Measurements from ENCODE around the gene SSBP3.

The SSBP3 gene

GRCh38 chr1:54371038-54371941 lies 34.9 kb downstream of the SSBP3 start:
- DNase-seq (ENCODE audit: low read depth), result no peak

DNA sequence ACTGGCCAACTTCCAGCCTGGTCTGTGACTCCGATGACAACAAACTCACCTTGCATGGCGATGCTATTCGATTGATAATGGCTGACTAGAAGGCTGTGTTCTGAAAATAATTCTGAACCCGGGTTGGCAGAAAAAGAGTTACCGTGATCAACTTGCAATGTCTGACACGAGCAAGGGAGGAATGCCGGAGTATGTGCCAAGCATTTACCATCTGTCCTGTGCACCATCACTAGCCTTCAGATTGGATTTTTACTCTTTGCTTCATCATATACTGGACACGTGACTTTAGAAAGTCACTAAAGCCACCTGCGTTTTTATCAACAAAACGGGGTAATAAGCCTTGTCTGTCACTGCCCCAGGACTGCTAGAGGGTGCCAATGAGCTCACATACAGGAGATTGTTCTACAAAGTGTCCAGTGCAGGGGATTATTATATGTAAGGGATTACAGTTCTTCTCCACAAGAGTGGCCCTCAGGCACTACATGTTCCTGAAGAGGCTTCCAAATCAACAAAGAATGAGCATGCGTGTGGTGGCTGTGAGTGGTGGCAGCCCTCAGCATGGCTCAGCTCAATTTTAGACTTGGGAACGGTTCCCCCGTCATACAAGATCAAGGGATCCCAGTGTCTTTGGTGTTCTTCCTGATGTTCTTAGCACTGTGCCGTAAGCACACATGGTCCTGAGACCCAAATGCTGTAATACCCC lies 35.8 kb downstream of the SSBP3 start:
- DNase-seq (ENCODE audit: low read depth), result no peak

DNA sequence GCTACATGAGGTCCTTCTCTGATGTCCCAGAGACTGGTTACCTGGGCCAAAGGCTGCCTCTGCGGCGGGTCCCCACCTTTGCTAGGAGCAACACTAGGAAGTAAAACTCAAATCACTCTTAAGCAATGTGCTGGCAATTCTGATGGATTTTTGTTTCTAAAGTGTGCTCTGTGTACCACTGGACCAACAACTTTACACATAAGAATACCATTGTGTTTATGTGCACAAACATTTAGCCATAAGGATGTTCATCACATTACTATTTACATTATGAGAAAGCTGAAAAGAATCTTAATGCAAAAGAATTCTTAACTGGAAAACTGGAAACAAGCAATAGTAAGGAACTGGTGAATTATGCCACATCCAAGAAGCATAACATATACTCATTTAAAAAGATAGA lies 38.6 kb downstream of the SSBP3 start:
- no peak for DNase-seq (ENCODE audit: low read depth)

- DNase-seq (ENCODE audit: low read depth), result no peak
Measured at GRCh38 chr1:54365847-54366246, 40.3 kb downstream of the SSBP3 start.

GRCh38 chr1:54365398-54365797 lies 40.8 kb downstream of the SSBP3 start:
- DNase-seq (ENCODE audit: low read depth), result no peak

GRCh38 chr1:54364995-54365394 lies 41.2 kb downstream of the SSBP3 start:
- no peak for DNase-seq (ENCODE audit: low read depth)

- DNase-seq (ENCODE audit: low read depth), result no peak
Measured at GRCh38 chr1:54364582-54364981, 41.6 kb downstream of the SSBP3 start.

- no peak for DNase-seq (ENCODE audit: low read depth)
Measured at GRCh38 chr1:54363925-54364324, 42.3 kb downstream of the SSBP3 start.

GRCh38 chr1:54362881-54363340 lies 43.3 kb downstream of the SSBP3 start:
- no peak for DNase-seq (ENCODE audit: low read depth)

GRCh38 chr1:54361342-54361741 lies 44.9 kb downstream of the SSBP3 start:
- no peak for DNase-seq (ENCODE audit: low read depth)

GRCh38 chr1:54360165-54361005 lies 45.8 kb downstream of the SSBP3 start:
- no peak for DNase-seq (ENCODE audit: low read depth)

DNA sequence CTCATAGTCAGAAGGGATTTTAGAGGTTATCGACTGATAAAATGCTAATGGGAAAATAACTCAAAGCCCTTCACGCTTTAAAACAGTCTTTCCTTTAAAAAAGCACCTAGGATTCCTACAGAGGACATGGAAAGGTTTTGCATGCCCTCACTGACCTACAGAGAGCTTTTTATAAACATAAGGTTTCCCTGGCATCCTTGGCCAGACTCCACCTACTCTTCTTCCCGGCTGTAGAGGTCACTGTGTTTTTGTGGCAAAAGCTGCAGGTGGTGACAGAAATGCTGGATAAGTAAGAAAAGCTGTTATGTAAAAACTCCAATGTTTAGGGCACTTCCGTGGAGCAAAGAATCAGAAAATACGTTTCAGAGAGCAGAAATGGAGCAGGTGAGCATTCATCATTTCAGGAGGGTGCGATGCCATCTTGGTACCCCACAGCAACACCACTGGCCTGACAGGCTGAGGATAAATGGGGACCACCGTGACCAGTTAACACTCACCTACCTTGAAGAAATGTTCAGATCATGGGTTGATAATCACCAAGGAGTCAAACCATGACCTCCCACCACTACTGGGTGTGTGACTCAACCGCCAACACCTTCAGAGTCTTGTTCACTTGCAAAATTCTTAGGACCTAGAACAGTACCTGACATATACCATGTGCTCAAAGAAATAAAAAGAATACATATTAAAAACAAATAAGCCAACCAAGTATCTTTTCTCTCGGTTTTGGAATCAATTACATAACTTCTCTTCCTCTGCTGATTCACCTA lies 46.6 kb downstream of the SSBP3 start:
- DNase-seq (ENCODE audit: low read depth), result no peak

DNA sequence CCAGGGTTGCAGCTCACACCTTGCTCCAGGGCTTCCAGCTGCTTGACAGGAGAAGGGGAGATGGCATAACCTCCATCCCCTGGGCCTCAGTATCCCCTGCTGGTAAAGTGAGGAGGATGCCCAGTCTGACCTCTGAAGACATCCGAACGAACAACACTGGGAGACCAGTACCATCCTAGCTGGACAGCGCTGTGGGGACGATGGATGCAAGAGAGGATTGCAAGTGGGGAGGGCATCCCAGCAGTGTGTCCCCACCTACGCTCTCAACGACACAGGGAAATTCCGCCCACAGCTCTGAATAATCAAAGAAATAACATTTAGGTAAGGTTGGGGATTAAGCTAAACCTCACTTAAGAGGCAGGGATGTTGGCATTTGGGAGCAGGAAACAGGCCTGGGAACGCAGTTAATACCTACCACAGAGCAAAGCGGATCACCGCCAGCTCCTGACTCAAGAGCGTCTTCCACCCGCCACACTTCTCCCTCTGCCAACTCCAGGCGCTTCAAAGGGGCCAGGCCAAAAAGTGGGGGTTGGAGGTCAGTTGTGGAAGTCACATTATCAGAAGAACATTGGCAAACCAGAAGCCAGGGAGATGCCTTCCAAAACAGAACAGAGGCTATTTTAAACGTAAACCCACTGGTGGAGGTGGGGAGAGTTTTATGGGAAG lies 47.6 kb downstream of the SSBP3 start:
- no peak for DNase-seq (ENCODE audit: low read depth)

DNA sequence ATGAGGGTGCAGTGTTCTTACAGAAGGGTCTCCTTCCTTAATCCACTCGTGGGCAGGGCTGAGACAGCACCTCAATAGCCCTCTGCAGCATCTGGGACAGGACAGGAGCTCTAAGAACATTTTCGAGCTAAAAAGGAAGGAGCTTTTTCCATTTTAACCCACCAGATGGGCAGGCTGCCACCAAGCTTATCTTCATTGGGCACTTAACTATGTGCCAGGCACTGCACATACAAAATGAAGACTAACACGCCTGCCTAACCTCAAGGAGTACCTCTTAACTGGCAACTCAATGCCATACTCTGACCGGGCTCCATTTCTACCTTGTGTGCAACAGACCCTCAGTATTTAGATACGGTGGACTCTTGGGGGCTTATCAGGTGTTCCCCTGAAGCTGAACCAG lies 48.2 kb downstream of the SSBP3 start:
- no peak for DNase-seq (ENCODE audit: low read depth)

- no peak for DNase-seq (ENCODE audit: low read depth)
Measured at GRCh38 chr1:54356680-54357147, 49.5 kb downstream of the SSBP3 start.

DNA sequence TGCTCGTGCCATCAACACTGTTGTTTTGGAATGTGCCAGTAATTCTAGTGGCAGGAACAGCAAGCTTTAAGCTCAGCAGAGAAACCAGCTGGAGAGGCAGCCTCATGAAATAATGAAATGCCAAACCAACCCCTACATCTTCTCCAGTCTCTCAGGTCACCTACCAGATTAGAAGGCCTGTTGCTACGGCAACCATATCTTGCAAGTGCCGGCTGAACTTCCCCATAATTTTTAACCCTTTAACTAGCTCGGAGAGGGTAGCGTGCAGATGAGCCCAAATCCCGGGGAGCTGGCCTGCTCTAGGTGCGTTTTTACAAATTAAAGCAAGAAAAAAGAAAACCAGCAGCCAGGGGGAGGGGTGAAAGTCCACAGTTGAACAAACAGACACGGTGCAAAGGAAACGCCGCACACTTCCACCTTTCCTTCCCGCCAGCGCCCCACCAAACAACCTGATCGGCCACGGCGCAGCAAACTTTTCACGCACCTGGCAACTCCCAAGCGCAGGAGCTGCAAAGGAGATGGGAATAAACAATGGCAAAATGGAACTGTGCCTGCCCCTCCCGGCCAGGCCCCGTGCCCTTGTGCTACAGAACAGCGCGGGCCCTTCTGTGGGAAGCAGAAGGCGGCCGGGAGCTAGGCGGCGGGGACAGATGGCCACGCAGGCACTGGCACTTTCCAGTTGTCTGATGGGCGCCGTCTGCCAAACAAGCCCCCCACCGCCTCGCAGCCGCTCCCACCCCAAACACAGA lies 50.1 kb downstream of the SSBP3 start:
- DNase-seq (ENCODE audit: low read depth), result no peak

DNA sequence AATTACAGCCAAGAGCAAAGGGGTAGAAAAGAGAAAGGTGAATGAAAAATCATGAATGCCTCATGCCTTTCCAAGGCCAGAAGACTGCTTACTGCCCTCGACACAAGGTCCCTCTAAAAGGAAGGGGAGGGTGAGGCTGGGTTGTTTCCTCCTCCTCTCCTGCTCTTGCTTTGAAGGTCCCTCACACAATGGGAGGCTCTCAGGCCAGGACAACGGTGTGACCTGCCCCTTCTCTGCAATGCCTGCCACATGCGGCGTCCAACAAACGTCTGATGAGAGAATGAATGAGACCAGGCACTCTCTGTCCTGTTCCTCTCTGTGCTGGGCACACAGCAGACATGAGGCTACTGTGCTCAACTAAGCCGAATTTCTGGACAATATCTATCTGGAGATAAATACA lies 51.3 kb downstream of the SSBP3 start:
- DNase-seq (ENCODE audit: low read depth), result no peak

DNA sequence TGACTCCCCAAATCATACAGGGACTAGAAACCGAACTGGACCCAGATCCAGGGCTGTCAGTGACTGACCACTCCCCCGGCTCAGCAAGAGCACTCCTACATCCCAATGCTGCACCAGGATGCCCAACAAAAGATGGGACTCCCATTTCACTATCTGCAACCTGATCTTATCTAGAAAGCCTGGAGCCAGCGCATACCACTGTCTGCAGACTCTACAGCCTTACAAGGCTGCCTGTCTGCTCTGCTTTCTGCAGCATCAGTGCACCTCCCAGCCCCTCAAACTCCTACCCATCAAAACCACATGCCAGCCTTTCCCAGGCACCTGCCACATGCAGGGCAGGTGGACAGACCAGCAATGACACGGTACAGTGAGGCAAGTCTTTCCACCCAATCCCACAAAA lies 52.2 kb downstream of the SSBP3 start:
- DNase-seq (ENCODE audit: low read depth), result no peak

DNA sequence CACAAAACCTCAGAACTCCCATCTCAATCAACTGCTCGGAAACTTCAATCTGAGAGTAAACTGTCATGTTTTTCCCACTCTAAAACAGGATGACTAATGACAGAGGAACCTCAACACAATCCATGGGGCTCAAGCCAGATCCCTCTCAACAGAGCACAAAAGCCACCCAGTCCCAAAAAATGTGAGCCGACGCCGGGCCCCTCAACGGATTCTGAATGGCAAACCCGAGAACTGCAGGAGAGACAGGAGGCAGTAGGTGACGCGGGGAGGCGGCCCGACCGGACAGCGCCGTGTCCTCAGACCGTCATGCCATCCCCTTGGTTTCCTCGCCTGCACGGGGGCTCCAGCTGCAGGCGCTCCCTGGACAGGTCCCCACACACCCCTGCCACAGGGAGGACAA lies 53.4 kb downstream of the SSBP3 start:
- DNase-seq (ENCODE audit: low read depth), result no peak

DNA sequence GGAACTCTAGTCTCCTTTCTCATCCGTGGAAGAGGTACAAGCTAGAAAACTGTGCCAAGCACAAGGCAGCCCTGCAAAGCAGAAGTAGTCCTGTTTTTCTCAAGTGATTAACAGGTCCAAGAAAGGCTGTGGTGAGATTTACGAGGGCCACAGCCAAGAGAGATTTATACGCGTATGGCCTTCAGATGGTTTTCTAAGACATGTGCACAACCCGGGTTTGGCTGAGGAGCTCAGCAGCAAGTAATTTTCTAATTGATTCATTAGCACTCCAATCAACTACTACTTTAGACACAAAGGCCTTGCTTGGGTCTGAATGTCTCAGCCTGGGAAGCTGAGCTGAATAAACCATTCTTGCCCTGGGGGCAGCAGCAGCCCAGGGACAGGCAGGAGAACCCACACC lies 55.8 kb downstream of the SSBP3 start:
- DNase-seq (ENCODE audit: low read depth), result no peak
